ENCODE data around the gene C22orf23.
"Not testable (repeated sequence)": the region's sequence is repeated elsewhere in the genome, so short reads cannot be mapped to it uniquely, and the experiment has no call there.

Gene C22orf23

DNA sequence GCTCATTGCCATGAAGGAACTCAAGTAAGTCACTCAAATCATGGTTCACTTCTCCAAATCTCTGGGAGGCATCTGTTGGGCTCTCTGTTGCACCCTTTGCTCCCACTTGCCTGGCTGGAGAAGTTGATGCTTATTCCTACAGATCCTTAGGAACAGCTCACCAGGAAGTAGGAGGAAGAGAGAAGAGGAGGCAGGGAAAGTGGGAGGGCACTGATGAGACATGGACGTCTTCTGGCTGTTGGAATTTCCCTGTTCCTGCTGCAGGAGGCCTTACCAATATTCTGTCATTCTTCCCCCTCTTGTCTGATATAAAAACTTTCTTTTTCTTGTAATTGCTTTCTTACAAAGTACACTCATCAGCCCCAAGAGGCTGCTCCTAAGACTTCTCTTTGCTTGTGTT lies 13.7 kb upstream of the C22orf23 start:
- no peak for TF ChIP-seq CTCF (conservative IDR thresholded peaks at IDR 0.05; ENCODE audit: low read depth, low read length)
- no peak for DNase-seq (ENCODE audit: low read depth)
- H3K4me3 ChIP-seq (ENCODE audit: low read depth, low read length): no peak overlapping the region

DNA sequence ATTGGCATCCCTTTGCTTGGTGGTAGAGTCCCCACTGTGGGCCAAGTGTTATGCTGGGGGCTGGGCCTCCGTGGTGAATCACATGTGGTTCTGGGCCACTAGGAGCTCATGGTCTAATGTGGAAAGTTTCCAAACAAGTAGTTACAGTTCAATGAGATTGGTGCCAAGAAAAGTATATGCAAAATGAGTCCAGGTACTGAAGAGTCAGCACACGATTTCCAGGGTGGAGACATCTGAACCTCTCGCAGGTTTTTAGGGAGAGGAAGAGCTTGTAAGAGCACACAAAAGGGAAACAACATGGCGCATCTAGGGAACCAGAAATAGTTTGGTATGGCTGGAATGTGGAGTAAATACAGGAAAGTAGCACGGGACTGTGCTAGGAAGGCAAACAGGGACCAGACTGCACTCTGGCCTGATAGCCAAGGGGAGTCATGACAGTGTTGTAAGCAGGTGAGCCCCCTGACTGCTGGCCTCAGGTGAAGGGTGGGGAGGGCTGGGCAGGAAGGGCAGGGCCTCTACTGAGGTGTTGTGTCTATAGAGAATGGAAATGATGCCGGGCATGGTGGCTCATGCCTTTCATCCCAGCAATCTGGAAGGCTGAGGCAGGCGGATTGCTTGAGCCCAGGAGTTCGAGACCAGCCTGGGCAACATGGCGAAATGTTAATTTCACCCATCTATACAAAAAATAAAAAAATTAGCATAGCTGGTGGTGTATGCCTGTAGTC lies 12.7 kb upstream of the C22orf23 start:
- no peak for TF ChIP-seq CTCF (conservative IDR thresholded peaks at IDR 0.05; ENCODE audit: low read depth, low read length)
- peak; percentile 68 for DNase-seq (ENCODE audit: low read depth)
- H3K4me3 ChIP-seq (ENCODE audit: low read depth, low read length): no peak overlapping the region

DNA sequence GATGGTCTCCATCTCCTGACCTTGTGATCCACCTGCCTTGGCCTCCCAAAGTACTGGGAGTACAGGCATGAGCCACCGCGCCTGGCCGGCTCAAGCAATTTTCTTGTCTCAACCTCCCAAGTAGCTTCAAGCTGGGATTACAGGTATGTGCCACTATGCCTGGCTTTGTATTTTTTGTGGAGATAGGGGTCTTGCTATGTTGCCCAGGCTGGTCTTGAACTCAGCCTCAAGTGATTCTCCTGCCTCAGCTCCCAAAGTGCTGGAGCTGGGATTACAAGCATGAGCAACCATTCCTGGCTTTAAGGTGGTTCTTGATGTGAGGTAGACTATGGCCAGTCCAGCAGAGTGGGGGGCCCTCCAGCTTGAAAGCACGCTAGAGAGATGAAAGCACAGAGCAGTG lies 7.7 kb upstream of the C22orf23 start:
- H3K4me3 ChIP-seq (ENCODE audit: low read depth, low read length): no peak overlapping the region
- no peak for DNase-seq (ENCODE audit: low read depth)
- no peak for TF ChIP-seq CTCF (conservative IDR thresholded peaks at IDR 0.05; ENCODE audit: low read depth, low read length)

DNA sequence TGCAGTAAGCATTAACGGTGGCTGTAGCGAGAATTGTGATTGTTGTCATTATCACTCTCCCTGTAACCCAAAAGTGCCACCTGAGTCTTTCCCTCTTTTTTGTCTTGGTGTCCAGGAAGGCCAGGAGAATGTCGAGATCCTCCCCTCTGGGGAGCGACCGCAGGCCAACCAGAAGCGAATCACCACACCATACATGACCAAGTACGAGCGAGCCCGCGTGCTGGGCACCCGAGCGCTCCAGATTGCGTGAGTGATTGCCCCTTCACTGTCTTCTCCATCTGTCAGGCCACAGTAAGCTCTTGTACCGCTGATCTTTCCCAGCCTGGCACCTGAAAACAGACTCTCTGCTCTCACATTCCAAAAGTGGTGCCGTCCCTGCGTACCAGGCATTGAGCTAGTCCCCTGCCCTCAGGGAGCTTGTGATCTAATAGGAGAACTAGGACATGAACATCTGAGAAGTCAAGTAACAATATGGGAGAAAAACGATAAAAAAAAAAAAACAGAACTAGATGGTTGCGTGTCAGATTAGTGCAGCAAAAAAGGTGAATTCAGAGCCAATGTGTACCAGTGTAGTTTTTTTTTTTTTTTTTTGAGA lies 5.9 kb upstream of the C22orf23 start:
- no peak for TF ChIP-seq CTCF (conservative IDR thresholded peaks at IDR 0.05; ENCODE audit: low read depth, low read length)
- DNase-seq (ENCODE audit: low read depth): no peak
- no peak overlapping the region for H3K4me3 ChIP-seq (ENCODE audit: low read depth, low read length)

DNA sequence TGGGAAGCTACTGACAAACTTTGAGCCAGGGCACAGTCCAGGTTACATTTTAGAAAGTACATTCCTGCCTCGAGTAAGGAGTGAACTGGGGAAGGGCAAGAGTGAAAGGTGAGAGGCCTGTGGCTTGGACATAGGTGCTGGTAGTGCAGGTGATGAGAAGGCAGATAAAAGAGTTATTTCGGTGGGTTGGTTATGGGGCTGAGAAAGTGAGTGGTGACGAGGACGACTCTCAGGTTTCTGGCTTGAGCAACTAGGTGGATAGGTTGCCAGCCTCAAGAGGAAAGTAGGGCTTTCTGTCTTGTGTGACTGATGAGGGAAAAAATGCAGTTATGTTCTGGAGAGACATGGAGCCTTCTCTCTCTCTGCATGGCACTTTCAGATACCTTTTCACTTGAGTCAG lies 3.8 kb upstream of the C22orf23 start:
- TF ChIP-seq CTCF (conservative IDR thresholded peaks at IDR 0.05; ENCODE audit: low read depth, low read length): no peak
- no peak for DNase-seq (ENCODE audit: low read depth)
- no peak overlapping the region for H3K4me3 ChIP-seq (ENCODE audit: low read depth, low read length)

GRCh38 chr22:37955825-37956397 lies 2.5 kb upstream of the C22orf23 start:
- DNase-seq (ENCODE audit: low read depth); H3K4me3 ChIP-seq (ENCODE audit: low read depth, low read length): not testable (repeated sequence)

GRCh38 chr22:37954686-37955085 lies 1.3 kb upstream of the C22orf23 start:
- no peak overlapping the region for H3K4me3 ChIP-seq (ENCODE audit: low read depth, low read length)
- TF ChIP-seq CTCF (conservative IDR thresholded peaks at IDR 0.05; ENCODE audit: low read depth, low read length): no peak

More at GRCh38 chr22:37954686-37955085, 1.3 kb upstream of the C22orf23 start:
- DNase-seq (ENCODE audit: low read depth): no peak

Data from choroid plexus epithelial cell (primary cell).